Renal cortical epithelial cell (primary cell): ENCODE data around the gene KDM2A. TPM values are rescaled to one million over a fixed set of nuclear protein-coding genes. Genes with fewer than 3 reads are reported as not detected.
"Not testable (repeated sequence)": the region's sequence is repeated elsewhere in the genome, so short reads cannot be mapped to it uniquely, and the experiment has no call there.

Experiments
- DNase-seq: peaks from one replicate; pipeline ENCODE4 v3.0.0-alpha.2; 2011; ENCODE audit warnings: low read depth
- total RNA-seq: library from RNA; depleted of rRNA; stranded (reverse); fragments of >200 nt; gene quantifications from 2 replicates; pipeline ENCODE4 v1.2.3, GENCODE V29; 2014

KDM2A gene
- total RNA-seq, 1 donor from 2014 or later, result 92.4 TPM

- no peak for DNase-seq
Observed at GRCh38 chr11:67167719-67168118, 48.7 kb downstream of the KDM2A start.

- not testable (repeated sequence) for DNase-seq
Observed at GRCh38 chr11:67168911-67169310, 49.8 kb downstream of the KDM2A start.

- no peak for DNase-seq
Observed at GRCh38 chr11:67174311-67174710, 55.2 kb downstream of the KDM2A start.

GRCh38 chr11:67177399-67178281 is 58.6 kb downstream of the KDM2A start:
- no peak for DNase-seq

- DNase-seq, result no peak
Observed at GRCh38 chr11:67178421-67178820, 59.4 kb downstream of the KDM2A start.

GRCh38 chr11:67178878-67179277 is 59.8 kb downstream of the KDM2A start:
- DNase-seq, result no peak

- no peak for DNase-seq
Observed at GRCh38 chr11:67179892-67180490, 60.9 kb downstream of the KDM2A start.

GRCh38 chr11:67194096-67194495 is 75.0 kb downstream of the KDM2A start:
- no peak for DNase-seq

- no peak for DNase-seq
Observed at GRCh38 chr11:67195971-67196456, 77.0 kb downstream of the KDM2A start.

- no peak for DNase-seq
Observed at GRCh38 chr11:67197606-67198005, 78.5 kb downstream of the KDM2A start.

- peak; percentile 24 for DNase-seq
Observed at GRCh38 chr11:67198781-67199180, 79.7 kb downstream of the KDM2A start.

GRCh38 chr11:67199751-67200150 is 80.7 kb downstream of the KDM2A start:
- no peak for DNase-seq

GRCh38 chr11:67202028-67202427 is 83.0 kb downstream of the KDM2A start:
- DNase-seq, result no peak

GRCh38 chr11:67204822-67205221 is 85.8 kb downstream of the KDM2A start:
- DNase-seq, result no peak

GRCh38 chr11:67209222-67209621 is 90.2 kb downstream of the KDM2A start:
- DNase-seq, result not testable (repeated sequence)

- no peak for DNase-seq
Observed at GRCh38 chr11:67211656-67212436, 92.8 kb downstream of the KDM2A start.

- no peak for DNase-seq
Observed at GRCh38 chr11:67213178-67213621, 94.1 kb downstream of the KDM2A start.

- DNase-seq, result peak; percentile 67
Observed at GRCh38 chr11:67227726-67228125, 108.7 kb downstream of the KDM2A start.

- no peak for DNase-seq
Observed at GRCh38 chr11:67230406-67230805, 111.3 kb downstream of the KDM2A start.

GRCh38 chr11:67230886-67231285 is 111.8 kb downstream of the KDM2A start:
- DNase-seq, result no peak

GRCh38 chr11:67233584-67234190 is 114.6 kb downstream of the KDM2A start:
- no peak for DNase-seq

GRCh38 chr11:67234571-67234970 is 115.5 kb downstream of the KDM2A start:
- not testable (repeated sequence) for DNase-seq
